OCI-LY3 (cell line): ENCODE results near the gene IGSF23.

ENCODE experiments used
- H2AFZ ChIP-seq: fragments of 200-600, 300-600 bp; shearing (Covaris generic); 2 replicates; pipeline ENCODE4 v1.6.0; 2014; ENCODE audit warnings: antibody characterized with exemption, low read depth, low read length
- H3K27ac ChIP-seq: fragments of 200-600, 300-600 bp; sonication (generic); 2 replicates; pipeline ENCODE4 v1.5.1; 2014; ENCODE audit warnings: mild to moderate bottlenecking, low read length, moderate library complexity, mixed read lengths
- H3K27me3 ChIP-seq: fragments of 200-600, 300-600 bp; sonication (generic); 2 replicates; pipeline ENCODE4 v1.6.1; 2014; ENCODE audit warnings: low read depth, low read length, mixed read lengths
- H3K36me3 ChIP-seq: fragments of 200-600, 300-600 bp; sonication (generic); replicated peaks from 2 replicates; pipeline ENCODE3; 2014; ENCODE audit warnings: low read depth, low read length, mixed read lengths
- H3K4me1 ChIP-seq: fragments of 300-600, 200-600 bp; sonication (generic); 2 replicates; pipeline ENCODE4 v1.6.1; 2014; ENCODE audit warnings: low read length, mixed read lengths
- H3K4me2 ChIP-seq: fragments of 200-600, 300-600 bp; sonication (generic); 2 replicates; pipeline ENCODE4 v1.6.1; 2014; ENCODE audit warnings: low read length, mixed read lengths
- H3K4me3 ChIP-seq: fragments of 300-600, 200-600 bp; sonication (generic); 2 replicates; pipeline ENCODE4 v1.5.1; 2014; ENCODE audit warnings: antibody characterized with exemption, mild to moderate bottlenecking, low read length, moderate library complexity
- H3K79me2 ChIP-seq: fragments of 300-600, 200-600 bp; shearing (Covaris generic); 2 replicates; pipeline ENCODE4 v1.6.1; 2014; ENCODE audit warnings: mild to moderate bottlenecking, low read length, mixed read lengths
- H3K9ac ChIP-seq: fragments of 300-600, 200-600 bp; shearing (Covaris generic); 2 replicates; pipeline ENCODE4 v1.6.0; 2014; ENCODE audit warnings: mild to moderate bottlenecking, low read length, moderate library complexity
- H3K9me3 ChIP-seq: fragments of 200-600, 300-600 bp; shearing (Covaris generic); 2 replicates; pipeline ENCODE4 v1.6.1; 2014; ENCODE audit warnings: low read length, mixed read lengths; ENCODE audit not compliant: insufficient read depth
- H4K20me1 ChIP-seq: fragments of 200-600, 300-600 bp; sonication (generic); 2 replicates; pipeline ENCODE4 v1.6.1; 2016; ENCODE audit warnings: low read length, mixed read lengths; ENCODE audit not compliant: insufficient read depth
- CTCF ChIP-seq: fragments of 200-600, 300-600 bp; sonication (generic); IDR thresholded peaks from 2 replicates; pipeline ENCODE4 v1.5.1; 2014; ENCODE audit warnings: antibody characterized with exemption, low read length, low read depth
- EZH2phosphoT487 ChIP-seq: fragments of 200-600 bp; shearing (Covaris generic); IDR thresholded peaks from 2 replicates; pipeline ENCODE4 v1.6.1; 2018; ENCODE audit warnings: antibody characterized with exemption, mixed run types, low read depth

The IGSF23 gene

GRCh38 chr19:44660081-44660480 is 46.7 kb downstream of the IGSF23 start:
- peaks cover 35% of the 10 kb centered on the region for H3K27me3 ChIP-seq
- no peaks in the 10 kb centered on the region for H3K79me2 ChIP-seq
- no peaks in the 10 kb centered on the region for H3K9me3 ChIP-seq
- no peaks in the 10 kb centered on the region for H3K36me3 ChIP-seq
- TF ChIP-seq EZH2phosphoT487 (no peak), CTCF (no peak)
- H3K27ac ChIP-seq: no peak overlapping the region
- no peaks in the 10 kb centered on the region for H4K20me1 ChIP-seq
- H3K9ac ChIP-seq: no peak overlapping the region
- H2AFZ ChIP-seq: no peak overlapping the region
- no peaks in the 10 kb centered on the region for H3K4me1 ChIP-seq
- no peak overlapping the region for H3K4me2 ChIP-seq
- no peak overlapping the region for H3K4me3 ChIP-seq

- Histone ChIP-seq H3K9ac (no peak overlapping the region), H3K4me2 (no peak overlapping the region), H3K9me3 (no peaks in the 10 kb centered on the region), H3K4me1 (no peaks in the 10 kb centered on the region), H3K27me3 (peaks cover 29% of the 10 kb centered on the region), H2AFZ (no peak overlapping the region), H4K20me1 (no peaks in the 10 kb centered on the region), H3K79me2 (no peaks in the 10 kb centered on the region), H3K27ac (no peak overlapping the region), H3K4me3 (no peak overlapping the region), H3K36me3 (no peaks in the 10 kb centered on the region)
- TF ChIP-seq EZH2phosphoT487 (no peak), CTCF (no peak)
These were observed 47.8 kb downstream of the IGSF23 start for GRCh38 chr19:44661205-44661604.

GRCh38 chr19:44661904-44662303 is 48.5 kb downstream of the IGSF23 start:
- H3K36me3 ChIP-seq: no peaks in the 10 kb centered on the region
- H2AFZ ChIP-seq: no peak overlapping the region
- no peak for TF ChIP-seq EZH2phosphoT487
- no peak for TF ChIP-seq CTCF
- no peaks in the 10 kb centered on the region for H3K79me2 ChIP-seq
- no peak overlapping the region for H3K4me2 ChIP-seq
- H3K4me3 ChIP-seq: no peak overlapping the region
- no peaks in the 10 kb centered on the region for H4K20me1 ChIP-seq
- no peak overlapping the region for H3K27ac ChIP-seq
- peaks cover 26% of the 10 kb centered on the region for H3K27me3 ChIP-seq
- H3K4me1 ChIP-seq: no peaks in the 10 kb centered on the region
- no peak overlapping the region for H3K9ac ChIP-seq
- no peaks in the 10 kb centered on the region for H3K9me3 ChIP-seq

- TF ChIP-seq CTCF: no peak
- H4K20me1 ChIP-seq: no peaks in the 10 kb centered on the region
- H3K9me3 ChIP-seq: no peaks in the 10 kb centered on the region
- H2AFZ ChIP-seq: no peak overlapping the region
- H3K79me2 ChIP-seq: no peaks in the 10 kb centered on the region
- H3K4me3 ChIP-seq: no peak overlapping the region
- no peak overlapping the region for H3K27ac ChIP-seq
- no peak overlapping the region for H3K4me2 ChIP-seq
- H3K27me3 ChIP-seq: peaks cover 26% of the 10 kb centered on the region
- H3K9ac ChIP-seq: no peak overlapping the region
- no peaks in the 10 kb centered on the region for H3K4me1 ChIP-seq
- no peaks in the 10 kb centered on the region for H3K36me3 ChIP-seq
These were observed 49.5 kb downstream of the IGSF23 start for GRCh38 chr19:44662691-44663385.
